Left kidney (tissue), 2 donors: ENCODE results near the gene PHLPP1. TPM values are rescaled to one million over a fixed set of nuclear protein-coding genes. Genes with fewer than 3 reads are reported as not detected.
"Not testable (repeated sequence)": the region's sequence is repeated elsewhere in the genome, so short reads cannot be mapped to it uniquely, and the experiment has no call there.

Experiments used
- DNase-seq: peaks from one replicate; pipeline ENCODE4 v3.0.0-alpha.2; 2013
- polyA plus RNA-seq: library from polyadenylated mRNA; unstranded; fragments of 120-200 nt; gene quantifications from one replicate; pipeline ENCODE4 v1.2.1, GENCODE V29; 2013; ENCODE audit not compliant: insufficient read length

PHLPP1 gene
- polyA plus RNA-seq, 1 donor: 17.9 TPM

- DNase-seq: peak; percentile 46
Observed at GRCh38 chr18:62717169-62717924, 2.0 kb downstream of the PHLPP1 start.

- DNase-seq: peak; percentile 22
Observed at GRCh38 chr18:62717925-62718800, 2.8 kb downstream of the PHLPP1 start.

- no peak for DNase-seq
Observed at GRCh38 chr18:62720048-62720447, 4.7 kb downstream of the PHLPP1 start.

- no peak for DNase-seq
Observed at GRCh38 chr18:62720766-62721613, 5.6 kb downstream of the PHLPP1 start.

GRCh38 chr18:62721839-62722795, 6.8 kb downstream of the PHLPP1 start:
- no peak for DNase-seq

- DNase-seq: no peak
Observed at GRCh38 chr18:62723666-62724281, 8.4 kb downstream of the PHLPP1 start.

GRCh38 chr18:62725896-62726295, 10.6 kb downstream of the PHLPP1 start:
- no peak for DNase-seq

GRCh38 chr18:62728254-62728653, 12.9 kb downstream of the PHLPP1 start:
- no peak for DNase-seq

- no peak for DNase-seq
Observed at GRCh38 chr18:62729487-62730386, 14.4 kb downstream of the PHLPP1 start.

GRCh38 chr18:62730941-62731340, 15.6 kb downstream of the PHLPP1 start:
- no peak for DNase-seq

- DNase-seq: no peak
Observed at GRCh38 chr18:62732617-62733016, 17.3 kb downstream of the PHLPP1 start.

GRCh38 chr18:62734290-62734689, 18.9 kb downstream of the PHLPP1 start:
- no peak for DNase-seq

GRCh38 chr18:62735387-62735786, 20.0 kb downstream of the PHLPP1 start:
- no peak for DNase-seq

GRCh38 chr18:62736077-62736855, 20.9 kb downstream of the PHLPP1 start:
- DNase-seq: no peak

GRCh38 chr18:62737241-62737873, 22.0 kb downstream of the PHLPP1 start:
- no peak for DNase-seq

GRCh38 chr18:62738639-62739038, 23.3 kb downstream of the PHLPP1 start:
- no peak for DNase-seq

- DNase-seq: no peak
Observed at GRCh38 chr18:62739911-62740310, 24.6 kb downstream of the PHLPP1 start.

GRCh38 chr18:62740650-62741049, 25.3 kb downstream of the PHLPP1 start:
- DNase-seq: not testable (repeated sequence)
